HepG2 (cell line): ENCODE results near the gene TSPAN17. TPM values are rescaled to one million over a fixed set of nuclear protein-coding genes. Genes with fewer than 3 reads are reported as not detected.

ENCODE experiments used
- ARID4A ChIP-seq: sonication (generic); formaldehyde crosslinking; IDR thresholded peaks from 2 replicates; pipeline ENCODE4 v1.5.0; 2020; ENCODE audit warnings: mild to moderate bottlenecking, missing genetic modification reagents, borderline replicate concordance
- CEBPB ChIP-seq: IDR thresholded peaks from 2 replicates; pipeline ENCODE4 v1.6.1; 2011; ENCODE audit warnings: low read depth, low read length, improper control_type of control experiment, borderline replicate concordance
- DMTF1 ChIP-seq: sonication (generic); formaldehyde crosslinking; IDR thresholded peaks from 2 replicates; pipeline ENCODE4 v1.4.0; 2020; ENCODE audit warnings: mild to moderate bottlenecking, missing genetic modification reagents
- EP300 ChIP-seq, 3 experiments: sonication (generic) in 1 of 3; formaldehyde crosslinking in 1 of 3; IDR thresholded peaks; 2 replicates each; pipeline versions ENCODE4 v1.5.1 to v1.6.1; 2011 to 2020; ENCODE audit warnings: low read depth in 2 of 3, low read length in 2 of 3, borderline replicate concordance in 1 of 3, improper control_type of control experiment in 1 of 3, mild to moderate bottlenecking in 1 of 3, missing genetic modification reagents in 1 of 3, moderate library complexity in 1 of 3
- GFI1 ChIP-seq: sonication (generic); formaldehyde crosslinking; IDR thresholded peaks from 2 replicates; pipeline ENCODE4 v1.5.0; 2020; ENCODE audit warnings: missing genetic modification reagents, mild to moderate bottlenecking, borderline replicate concordance
- ISX ChIP-seq: sonication (generic); formaldehyde crosslinking; conservative IDR thresholded peaks from 2 replicates; pipeline ENCODE4 v1.5.0; 2020; ENCODE audit warnings: missing genetic modification reagents
- NR1H2 ChIP-seq: sonication (generic); formaldehyde crosslinking; IDR thresholded peaks from 2 replicates; pipeline ENCODE4 v1.8.1; 2022; ENCODE audit warnings: low read depth, missing genetic modification reagents, borderline replicate concordance
- PAXIP1 ChIP-seq: sonication (generic); formaldehyde crosslinking; conservative IDR thresholded peaks from 2 replicates; pipeline ENCODE4 v1.4.0; 2020; ENCODE audit warnings: mild to moderate bottlenecking, missing genetic modification reagents, moderate library complexity
- RBAK ChIP-seq: sonication (generic); formaldehyde crosslinking; IDR thresholded peaks from 2 replicates; pipeline ENCODE4 v1.5.1; 2020; ENCODE audit warnings: mild to moderate bottlenecking, missing genetic modification reagents
- RCOR2 ChIP-seq: IDR thresholded peaks from 2 replicates; pipeline ENCODE4 v1.6.1; 2016; ENCODE audit warnings: missing biosample characterization, missing genetic modification reagents
- SRSF1 ChIP-seq: fragments of 200-400 bp; formaldehyde crosslinking; optimal IDR thresholded peaks from 2 replicates; pipeline ENCODE3; 2017; ENCODE audit warnings: mild to moderate bottlenecking, low read depth, low read length, moderate library complexity
- ZBTB21 ChIP-seq: sonication (generic); formaldehyde crosslinking; IDR thresholded peaks from 2 replicates; pipeline ENCODE4 v1.4.0; 2020; ENCODE audit warnings: missing genetic modification reagents
- ZKSCAN5 ChIP-seq: sonication (generic); formaldehyde crosslinking; IDR thresholded peaks from 2 replicates; pipeline ENCODE4 v1.5.1; 2020; ENCODE audit warnings: mild to moderate bottlenecking, missing genetic modification reagents
- ZNF136 ChIP-seq: sonication (generic); formaldehyde crosslinking; IDR thresholded peaks from 2 replicates; pipeline ENCODE4 v1.8.1; 2022; ENCODE audit warnings: low read depth, mild to moderate bottlenecking, moderate library complexity, missing genetic modification reagents
- ZNF703 ChIP-seq: sonication (generic); formaldehyde crosslinking; IDR thresholded peaks from 2 replicates; pipeline ENCODE4 v1.5.1; 2020; ENCODE audit warnings: missing genetic modification reagents, mild to moderate bottlenecking, moderate library complexity, borderline replicate concordance
- ZSCAN25 ChIP-seq: sonication (generic); formaldehyde crosslinking; IDR thresholded peaks from 2 replicates; pipeline ENCODE4 v1.8.0; 2022; ENCODE audit warnings: mild to moderate bottlenecking, missing genetic modification reagents
- polyA plus RNA-seq, 8 experiments: library from polyadenylated mRNA; depleted of rRNA in 3 of 8; stranded (reverse) in 7 of 8; unstranded in 1 of 8; fragments of >200 nt; fragmentation: Illumina TruSeq in 4 of 8; extraction: Trizol in 4 of 8; gene quantifications; 2 replicates each; pipeline versions ENCODE4 v1.2.1 to v1.2.3, GENCODE V29; 2011 to 2016; ENCODE audit warnings: low read depth in 4 of 8, missing spikeins in 1 of 8, mixed read lengths in 1 of 8; ENCODE audit not compliant: insufficient read depth in 1 of 8
- total RNA-seq, 5 experiments: library from RNA; depleted of rRNA; stranded (reverse); fragments of >200 nt; fragmentation: Illumina TruSeq; extraction: Trizol; gene quantifications; 2 replicates each; pipeline ENCODE4 v1.2.3, GENCODE V29; 2016; ENCODE audit warnings: low read depth in 1 of 5

TSPAN17 gene
- total and polyA plus RNA-seq, 2 of the 13 experiments (the other 11 are each of a cell fraction or from before 2014, with no cell fraction given), result 11.5 to 15.0 TPM

GRCh38 chr5:176611435-176611834 lies 35.8 kb upstream of the TSPAN17 start (continued):
- TF ChIP-seq ARID4A (CRISPR knock-in tag) (peak; percentile 60; the same call in 1 of the 2 replicates), CEBPB (no peak), PAXIP1 (CRISPR knock-in tag) (no peak), EP300 (IDR thresholded peaks at IDR 0.05; ENCODE audit: low read depth in 2 of 2, low read length in 2 of 2) (no peak), EP300 (CRISPR knock-in tag; IDR thresholded peaks at IDR 0.05; ENCODE audit: borderline replicate concordance) (no peak), ZNF136 (CRISPR knock-in tag) (no peak), ZBTB21 (CRISPR knock-in tag) (0 out of 2 replicates have a peak, but pooled peaks have one; percentile 25), ZNF703 (CRISPR knock-in tag) (no peak), RBAK (CRISPR knock-in tag) (no peak), NR1H2 (CRISPR knock-in tag) (no peak), ISX (CRISPR knock-in tag) (no peak), RCOR2 (CRISPR knock-in tag) (no peak), DMTF1 (CRISPR knock-in tag) (no peak), ZKSCAN5 (CRISPR knock-in tag) (no peak), SRSF1 (no peak), GFI1 (0 out of 2 replicates have a peak, but pooled peaks have one; percentile 20), ZSCAN25 (CRISPR knock-in tag) (no peak)
